AG09309 (cell line): ENCODE measurements around the gene GRIK1.

Experiments used
- DNase-seq: peaks from one replicate; pipeline ENCODE4 v3.0.0-alpha.2; 2010; ENCODE audit warnings: low read depth
- H3K4me3 ChIP-seq: 2 replicates; pipeline ENCODE4 v1.5.1; 2011; ENCODE audit warnings: mild to moderate bottlenecking, low read depth, low read length, moderate library complexity; ENCODE audit not compliant: control insufficient read depth
- CTCF ChIP-seq: IDR thresholded peaks from 2 replicates; pipeline ENCODE4 v1.5.1; 2011; ENCODE audit warnings: mild to moderate bottlenecking, low read depth, low read length, inconsistent platforms; ENCODE audit not compliant: insufficient read depth, control insufficient read depth; ENCODE audit errors: missing control alignments

GRIK1 gene

GRCh38 chr21:29875036-29875716 lies 64.6 kb downstream of the GRIK1 start:
- no peak for TF ChIP-seq CTCF
- H3K4me3 ChIP-seq = no peak overlapping the region
- DNase-seq = no peak

DNA sequence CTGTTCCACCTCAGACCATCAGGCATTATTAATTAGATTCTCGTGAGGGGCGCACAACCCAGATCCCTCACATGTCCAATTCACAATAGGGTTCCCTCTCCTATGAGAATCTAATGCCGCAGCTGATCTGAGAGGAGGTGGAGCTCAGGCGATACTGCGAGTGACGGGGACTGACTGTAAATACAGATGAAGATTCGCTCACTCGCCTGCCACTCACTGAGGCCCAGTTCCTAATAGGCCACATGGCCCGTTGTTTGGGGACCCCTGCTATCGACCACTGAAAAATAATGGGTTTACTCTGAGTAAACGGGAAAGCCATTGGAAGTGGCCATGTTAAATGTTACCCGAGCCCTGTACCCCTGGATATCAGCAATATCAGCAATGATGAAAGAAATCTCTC lies 65.9 kb downstream of the GRIK1 start:
- no peak for TF ChIP-seq CTCF
- no peak for DNase-seq
- H3K4me3 ChIP-seq = no peak overlapping the region

GRCh38 chr21:29870814-29871213 lies 69.0 kb downstream of the GRIK1 start:
- H3K4me3 ChIP-seq = no peak overlapping the region
- DNase-seq = no peak
- TF ChIP-seq CTCF = no peak

- DNase-seq = no peak
- TF ChIP-seq CTCF = no peak
- H3K4me3 ChIP-seq = no peak overlapping the region
Measured at GRCh38 chr21:29867796-29868195, 72.0 kb downstream of the GRIK1 start.

DNA sequence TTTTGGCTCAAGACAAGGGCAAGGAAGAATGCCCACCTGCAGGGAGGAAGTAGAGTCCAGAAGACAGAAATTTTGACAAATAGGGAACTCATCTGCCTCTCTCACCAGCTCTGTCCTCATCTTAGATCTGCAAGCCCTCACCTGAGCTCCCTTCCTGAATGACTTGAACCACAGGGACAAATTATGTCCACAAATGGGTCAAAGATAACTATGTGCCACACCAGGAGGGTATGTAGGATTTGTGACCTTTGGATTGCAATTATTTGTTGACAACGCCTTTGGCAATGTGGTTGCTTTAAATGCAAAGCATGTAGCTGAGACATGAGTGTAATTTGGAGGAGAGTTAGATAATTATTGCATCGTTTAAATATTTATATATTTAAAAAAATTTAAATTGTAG lies 79.5 kb downstream of the GRIK1 start:
- DNase-seq = no peak
- TF ChIP-seq CTCF = no peak
- H3K4me3 ChIP-seq = no peak overlapping the region

DNA sequence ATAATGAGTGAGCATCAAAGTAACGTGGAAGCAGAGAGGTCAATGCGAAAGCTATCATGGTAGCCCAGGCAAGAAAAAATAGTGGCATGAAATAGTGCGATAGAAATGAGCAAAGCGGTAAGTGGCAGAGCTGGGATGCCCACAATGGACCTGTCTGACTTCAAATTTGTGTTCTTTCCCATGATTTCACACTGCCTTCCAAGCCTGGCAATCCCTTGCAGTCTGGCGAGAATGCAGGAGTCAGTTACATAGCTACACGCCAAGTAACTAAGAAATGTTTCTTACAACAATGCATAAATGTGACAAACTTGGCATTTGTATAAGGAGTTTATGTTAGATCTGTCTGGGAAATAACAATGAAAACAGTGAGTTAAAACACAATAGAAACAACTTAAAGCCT lies 82.6 kb downstream of the GRIK1 start:
- TF ChIP-seq CTCF = no peak
- H3K4me3 ChIP-seq = no peak overlapping the region
- no peak for DNase-seq
